HG02571 (cell line): Measurements from ENCODE around the gene CRCP.
"Not testable (repeated sequence)": the region's sequence is repeated elsewhere in the genome, so short reads cannot be mapped to it uniquely, and the experiment has no call there.

Experiments
- ATAC-seq: cut with Tn5 transposase; IDR thresholded peaks from one replicate; pipeline ENCODE4 v1.9.1; 2021; ENCODE audit warnings: mild to moderate bottlenecking, moderate library complexity; ENCODE audit not compliant: unreplicated experiment

CRCP gene

DNA sequence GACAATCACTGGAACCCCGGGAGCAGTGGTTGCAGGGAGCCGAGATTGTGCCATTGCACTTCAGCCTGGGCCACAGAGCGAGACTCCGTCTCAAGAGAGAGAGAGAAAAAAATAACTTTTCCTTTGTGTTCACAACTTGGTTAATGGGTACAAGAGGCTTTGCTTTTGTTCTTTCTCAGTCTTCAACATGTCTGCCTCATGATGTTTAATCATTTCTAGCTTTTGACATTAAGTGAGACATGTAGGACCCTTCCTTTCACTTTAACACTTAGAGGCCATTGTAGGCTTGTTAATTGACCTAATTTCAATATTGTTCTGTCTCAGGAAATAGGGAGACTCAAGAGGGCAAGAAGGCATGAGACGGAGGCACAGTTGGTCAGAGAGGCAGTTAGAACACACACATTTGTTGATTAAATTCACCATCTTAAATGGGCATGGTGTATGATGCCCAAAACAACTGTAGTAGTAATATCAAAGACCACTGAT is 9.3 kb upstream of the CRCP start:
- ATAC-seq, result no peak

GRCh38 chr7:66108410-66108809 is 6.2 kb upstream of the CRCP start:
- not testable (repeated sequence) for ATAC-seq

- ATAC-seq, result no peak
These were observed 3.8 kb upstream of the CRCP start for GRCh38 chr7:66110856-66111255.

DNA sequence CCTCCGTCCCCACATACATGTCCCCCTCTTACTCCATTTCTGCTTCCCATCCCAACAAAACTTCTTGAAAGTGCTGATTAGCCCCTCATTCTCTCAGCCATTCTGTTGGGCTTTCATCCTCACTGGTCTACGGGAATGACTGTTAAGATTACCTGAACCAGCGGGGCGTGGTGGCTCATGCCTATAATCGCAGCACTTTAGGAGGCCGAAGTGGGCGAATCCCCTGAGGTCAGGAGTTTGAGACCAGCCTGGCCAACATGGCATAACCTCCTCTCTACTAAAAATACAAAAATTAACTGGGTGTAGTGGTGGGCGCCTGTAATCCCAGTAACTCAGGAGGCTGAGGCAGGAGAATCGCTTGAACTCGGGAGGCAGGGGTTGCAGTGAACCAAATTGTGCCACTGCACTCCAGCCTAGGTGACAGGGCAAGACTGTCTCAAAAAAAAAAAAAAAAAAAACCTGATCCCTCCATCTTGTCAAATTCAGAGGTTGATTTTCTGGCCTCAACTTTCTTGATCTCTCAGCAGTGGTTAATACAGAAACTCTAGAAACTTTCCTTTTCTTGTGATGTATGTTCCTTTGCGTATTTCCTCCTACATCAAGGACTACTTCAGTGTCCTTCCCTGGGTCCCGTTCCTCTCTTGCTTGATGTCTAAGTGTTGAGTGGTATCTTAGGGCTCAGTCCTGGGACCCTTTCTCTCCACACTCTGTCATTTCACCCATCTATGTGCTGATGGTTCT is 2.2 kb downstream of the CRCP start:
- not testable (repeated sequence) for ATAC-seq

DNA sequence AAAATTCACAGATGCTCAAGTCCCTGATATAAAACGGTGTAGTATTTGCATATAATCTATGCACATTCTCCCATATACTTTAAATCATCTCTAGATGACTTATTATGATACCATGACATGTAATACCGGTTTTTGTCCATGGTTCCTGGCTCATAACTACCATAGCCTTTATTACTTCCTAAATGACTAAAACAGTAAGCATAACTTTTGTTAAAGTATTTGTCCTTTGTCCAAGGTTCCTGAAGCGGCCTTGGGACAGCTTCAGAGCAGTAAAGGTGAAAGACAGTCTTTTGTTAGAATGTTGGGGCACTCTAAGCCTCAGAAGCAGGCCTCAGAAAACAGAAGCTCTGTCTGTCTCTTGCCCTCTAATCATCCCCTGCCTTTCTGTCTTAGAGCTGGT is 4.0 kb downstream of the CRCP start:
- ATAC-seq, result no peak

GRCh38 chr7:66119245-66119850 is 4.7 kb downstream of the CRCP start:
- ATAC-seq, result no peak

GRCh38 chr7:66123175-66123528 is 8.5 kb downstream of the CRCP start:
- no peak for ATAC-seq

DNA sequence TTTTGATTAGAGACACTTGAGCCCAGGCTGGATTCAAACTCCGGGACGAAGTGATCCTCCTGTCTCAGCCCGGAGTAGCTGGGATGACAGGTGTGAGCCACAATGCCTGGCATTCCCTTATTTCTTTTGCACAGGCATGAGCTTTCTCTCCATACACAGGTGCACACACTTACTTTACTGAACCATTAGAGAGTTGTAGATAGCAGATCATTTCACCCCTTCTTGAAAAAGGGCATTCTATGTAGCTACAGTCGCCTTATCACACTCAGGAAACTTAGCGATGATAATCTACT is 9.9 kb downstream of the CRCP start:
- not testable (repeated sequence) for ATAC-seq

GRCh38 chr7:66125052-66125694 is 10.5 kb downstream of the CRCP start:
- ATAC-seq, result no peak

- ATAC-seq, result not testable (repeated sequence)
These were observed 11.2 kb downstream of the CRCP start for GRCh38 chr7:66125781-66126352.

GRCh38 chr7:66127172-66127571 is 12.5 kb downstream of the CRCP start:
- ATAC-seq, result not testable (repeated sequence)

GRCh38 chr7:66138994-66139752 is 24.5 kb downstream of the CRCP start:
- no peak for ATAC-seq

GRCh38 chr7:66140924-66141323 is 26.3 kb downstream of the CRCP start:
- ATAC-seq, result no peak

DNA sequence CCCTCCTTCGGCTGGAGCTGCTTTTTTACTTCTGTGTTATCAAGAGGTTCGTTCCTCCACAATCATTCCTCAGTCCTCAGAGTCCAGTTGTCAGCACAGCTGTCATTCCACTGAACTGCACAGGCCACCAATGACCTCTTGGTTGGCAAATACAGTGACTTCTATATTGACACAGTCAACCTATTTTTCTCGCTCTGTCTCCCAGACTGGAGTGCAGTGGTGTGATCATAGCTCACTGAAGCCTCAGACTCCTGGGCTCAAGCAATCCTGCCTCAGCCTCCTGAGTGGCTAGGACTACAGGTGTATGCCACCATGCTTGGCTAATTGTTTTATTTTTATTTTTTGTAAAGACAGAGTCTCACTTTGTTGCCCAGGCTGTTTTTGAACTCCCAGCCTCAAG is 27.7 kb downstream of the CRCP start:
- no peak for ATAC-seq

DNA sequence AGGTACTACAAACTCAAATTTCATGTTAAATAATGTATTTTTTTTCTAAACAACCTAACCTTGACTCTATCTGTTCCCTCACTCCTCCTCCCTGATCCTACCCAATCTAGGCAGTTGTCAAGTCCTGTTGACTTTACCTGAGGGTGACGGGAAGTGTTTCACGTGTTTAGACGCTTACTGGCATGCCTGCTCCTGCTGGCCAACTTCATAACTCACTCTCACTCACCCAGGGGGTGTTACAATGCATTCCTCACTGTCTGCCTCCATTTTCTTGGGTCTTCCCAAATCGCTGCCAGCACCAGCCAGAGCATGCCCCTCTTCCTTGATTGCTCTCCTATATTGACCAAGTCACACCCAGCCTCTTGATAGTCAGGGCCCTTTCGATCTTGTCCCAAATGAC is 28.3 kb downstream of the CRCP start:
- ATAC-seq, result no peak

DNA sequence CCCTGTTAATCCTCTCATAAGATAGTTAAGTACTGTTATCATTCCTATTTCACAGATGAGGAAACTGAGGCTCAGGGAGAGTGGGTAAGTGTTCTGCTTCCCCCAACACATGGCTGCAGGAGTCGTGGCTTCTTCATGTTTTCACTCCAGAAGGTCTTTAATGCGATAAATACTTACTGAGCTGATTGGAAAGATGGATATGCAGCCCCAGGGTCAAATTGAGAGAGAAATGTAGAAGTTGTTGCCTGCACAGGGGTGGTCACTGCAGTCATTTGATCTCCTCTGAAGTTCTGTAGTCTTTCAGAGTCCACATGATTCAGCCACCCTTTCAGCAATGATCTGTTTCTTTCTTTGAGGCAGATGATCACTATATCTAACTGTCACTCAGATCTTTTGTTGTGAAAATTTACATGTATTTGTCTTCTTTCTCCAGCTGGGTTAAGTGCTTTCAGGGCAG is 29.3 kb downstream of the CRCP start:
- no peak for ATAC-seq

- ATAC-seq, result no peak
These were observed 30.9 kb downstream of the CRCP start for GRCh38 chr7:66145400-66146104.

- ATAC-seq, result no peak
These were observed 32.1 kb downstream of the CRCP start for GRCh38 chr7:66146701-66147100.

DNA sequence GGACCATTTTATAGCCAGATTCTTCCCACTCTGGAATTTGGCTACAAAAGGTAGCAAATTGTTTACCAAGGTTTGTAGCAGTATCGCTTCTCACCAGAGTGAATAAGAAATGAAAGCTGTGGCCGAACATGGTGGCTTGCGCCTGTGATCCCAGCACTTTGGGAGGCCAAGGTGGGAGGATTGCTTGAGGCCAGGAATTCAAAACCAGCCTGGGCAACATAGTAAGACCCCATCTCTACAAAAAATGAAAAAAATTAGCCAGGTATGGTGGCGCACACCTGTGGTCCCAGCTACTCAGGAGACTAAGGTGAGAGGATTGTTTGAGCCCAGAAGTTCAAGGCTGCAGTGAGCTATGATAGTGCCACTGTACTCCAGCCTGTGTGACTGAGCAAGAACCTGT is 33.0 kb downstream of the CRCP start:
- not testable (repeated sequence) for ATAC-seq

DNA sequence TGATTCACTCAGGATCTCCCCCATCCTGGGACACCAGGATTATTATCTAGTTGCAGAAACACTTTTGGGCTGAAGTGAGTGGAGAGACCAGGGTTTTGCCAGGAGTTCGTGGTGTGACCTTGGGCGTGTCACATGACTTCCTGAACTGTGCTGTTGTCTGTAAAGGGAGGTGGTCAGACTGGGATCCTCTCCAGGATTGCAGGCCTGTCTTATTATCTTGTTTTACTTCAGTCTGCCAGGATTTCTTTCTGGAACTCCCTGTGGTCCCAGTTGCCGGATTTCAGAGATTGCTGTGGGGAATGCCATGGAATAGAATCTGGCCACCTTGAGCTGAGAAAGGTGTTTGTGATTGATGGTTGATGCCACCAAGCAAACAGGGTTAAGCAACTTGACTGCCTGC is 35.8 kb downstream of the CRCP start:
- ATAC-seq, result no peak
